AG04450 (cell line): ENCODE data around the gene TLR9. TPM values are rescaled to one million over a fixed set of nuclear protein-coding genes. Genes with fewer than 3 reads are reported as not detected.

ENCODE experiments used
- CTCF ChIA-PET: fragments of 300-600, 350-600 bp; formaldehyde crosslinking; extraction: SDS; loops from one replicate; lab custom pipeline; 2022; ENCODE audit warnings: antibody characterized with exemption, inconsistent platforms; lab: Charles Lee
- POLR2A ChIA-PET: fragments of 350-600 bp; formaldehyde crosslinking; extraction: SDS; loops from one replicate; lab custom pipeline; 2021; ENCODE audit warnings: antibody characterized with exemption, inconsistent platforms; lab: Yijun Ruan, JAX
- DNase-seq: peaks from one replicate; pipeline ENCODE4 v3.0.0-alpha.2; 2011; ENCODE audit warnings: low read depth, low spot score
- H3K27ac ChIP-seq: one replicate; pipeline ENCODE4 v1.5.1; 2012; ENCODE audit warnings: low read depth, low read length, control low read depth
- H3K27me3 ChIP-seq: one replicate; pipeline ENCODE4 v1.6.0; 2012; ENCODE audit warnings: low read length; ENCODE audit not compliant: control insufficient read depth, insufficient read depth
- H3K4me3 ChIP-seq: 2 replicates; pipeline ENCODE4 v1.5.1; 2011; ENCODE audit warnings: mild to moderate bottlenecking, low read depth, low read length, control low read depth
- H3K9me3 ChIP-seq: 2 replicates; pipeline ENCODE4 v1.5.1; 2012; ENCODE audit warnings: low read length; ENCODE audit not compliant: control insufficient read depth, insufficient read depth
- CTCF ChIP-seq: IDR thresholded peaks from 2 replicates; pipeline ENCODE4 v1.5.1; 2011; ENCODE audit warnings: low read depth, low read length, control low read depth, inconsistent platforms
- polyA plus RNA-seq: library from polyadenylated mRNA; depleted of rRNA; stranded (reverse); fragments of >200 nt; gene quantifications from 2 replicates; pipeline ENCODE4 v1.2.3, GENCODE V29; 2011

Gene TLR9
- polyA plus RNA-seq, 1 experiment: 0.02 TPM

- CTCF ChIA-PET: interaction anchor here (1.4 kb wide), 1 partner anchor 85 kb away, joined by 3 read pairs; no protein-coding TSS in a partner anchor
- no peak for DNase-seq
Observed at GRCh38 chr3:52253314-52254304, 28.2 kb upstream of the TLR9 start.

DNA sequence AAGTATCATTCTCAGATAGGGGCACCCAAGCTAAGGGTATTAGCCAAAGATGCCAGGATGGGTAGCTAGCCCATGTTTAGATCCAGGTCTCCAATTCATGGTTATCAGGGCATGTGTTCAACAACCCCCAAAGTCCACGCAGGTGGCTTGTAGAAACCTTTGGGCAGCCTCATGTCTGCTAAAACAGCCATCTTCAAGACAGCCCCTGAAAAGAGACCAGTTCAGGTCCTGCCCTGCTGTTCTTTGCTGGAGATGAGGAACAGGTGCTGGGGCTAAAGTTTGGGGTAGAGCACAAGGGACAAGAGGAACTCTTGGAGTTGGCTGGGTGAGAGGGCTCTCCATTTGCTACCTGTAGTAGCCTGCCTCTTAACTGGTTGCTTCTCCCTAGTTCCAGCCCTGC is 24.7 kb upstream of the TLR9 start:
- ChIA-PET CTCF (interaction anchor here (1.1 kb wide), 1 partner anchor 30 kb away, joined by 3 read pairs; no protein-coding TSS in a partner anchor), POLR2A (interaction anchor here (0.9 to 1.8 kb wide), 2 partner anchors 11 to 13 kb away, joined by 3 to 6 read pairs; partner anchors contain the start of gene TWF2)
- Histone ChIP-seq H3K9me3 (no peaks in the 10 kb centered on the region), H3K27me3 (no peaks in the 10 kb centered on the region), H3K4me3 (no peak overlapping the region), H3K27ac (no peak overlapping the region)
- DNase-seq: no peak
- no peak for TF ChIP-seq CTCF

More at GRCh38 chr3:52253314-52254304, 28.2 kb upstream of the TLR9 start:
- no peaks in the 10 kb centered on the region for H3K9me3 ChIP-seq
- no peaks in the 10 kb centered on the region for H3K27me3 ChIP-seq
- no peak for TF ChIP-seq CTCF
- H3K4me3 ChIP-seq: no peak overlapping the region
- H3K27ac ChIP-seq: peak overlapping the region; percentile 21
- POLR2A ChIA-PET: no interaction called here

DNA sequence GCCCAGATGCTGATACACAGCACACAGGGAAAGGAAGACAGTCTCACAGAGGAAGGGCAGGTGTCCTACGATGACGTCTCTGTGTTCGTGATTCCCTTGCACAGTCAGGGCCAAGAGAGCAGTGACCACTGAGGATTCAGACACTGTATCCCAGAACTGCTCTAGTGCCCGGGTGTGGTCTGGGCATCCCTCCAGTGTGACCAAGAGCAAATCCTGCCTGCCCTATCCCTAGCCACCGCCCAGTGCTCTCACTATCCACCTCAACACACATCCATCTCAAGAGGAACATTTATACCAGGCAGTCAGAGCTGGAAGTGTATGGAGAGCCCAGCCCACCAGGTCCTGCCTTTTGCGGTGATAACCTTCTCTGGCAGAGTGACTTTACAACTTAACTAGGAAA is 24.2 kb upstream of the TLR9 start:
- no peak overlapping the region for H3K4me3 ChIP-seq
- no peaks in the 10 kb centered on the region for H3K27me3 ChIP-seq
- CTCF ChIA-PET: interaction anchor here (1.1 kb wide), 1 partner anchor 29 kb away, joined by 3 read pairs; no protein-coding TSS in a partner anchor
- H3K27ac ChIP-seq: no peak overlapping the region
- TF ChIP-seq CTCF: no peak
- H3K9me3 ChIP-seq: no peaks in the 10 kb centered on the region
- DNase-seq: no peak
- POLR2A ChIA-PET: interaction anchor here (1.2 to 1.8 kb wide), 2 partner anchors 11 to 12 kb away, joined by 3 to 6 read pairs; partner anchors contain the start of gene TWF2

DNA sequence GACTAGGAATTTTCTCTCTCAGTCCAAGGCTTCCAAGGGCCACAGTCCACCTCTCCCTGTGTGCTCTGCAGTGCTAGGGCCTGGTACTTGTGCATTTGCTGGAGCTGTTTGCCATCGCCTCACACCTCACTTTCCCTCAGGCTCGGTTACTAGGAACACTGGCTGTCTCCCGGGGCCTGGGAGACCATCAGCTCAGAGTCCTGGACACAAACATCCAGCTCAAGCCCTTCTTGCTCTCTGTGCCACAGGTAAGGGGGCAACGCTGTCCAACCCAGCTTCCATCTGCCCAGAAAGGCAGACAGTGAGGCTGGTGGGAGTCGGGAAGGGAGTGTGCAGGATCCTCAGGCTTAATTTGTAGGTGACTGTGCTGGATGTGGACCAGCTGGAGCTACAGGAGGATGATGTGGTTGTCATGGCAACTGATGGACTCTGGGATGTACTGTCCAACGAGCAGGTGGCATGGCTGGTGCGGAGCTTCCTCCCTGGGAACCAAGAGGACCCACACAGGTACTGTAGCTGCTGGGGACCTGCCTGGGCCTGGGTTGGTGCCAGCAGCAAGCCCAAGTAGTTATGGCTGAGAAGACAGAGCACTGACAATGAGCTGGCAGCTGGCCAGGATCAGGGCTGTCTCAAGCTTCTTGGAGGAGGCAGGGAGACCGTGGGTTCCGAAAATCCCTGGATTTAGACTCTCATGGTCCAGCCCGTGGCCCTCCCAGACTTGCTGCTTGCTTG is 23.5 kb upstream of the TLR9 start:
- Histone ChIP-seq H3K9me3 (peaks cover 2% of the 10 kb centered on the region; the same call in 1 of the 2 replicates), H3K27me3 (no peaks in the 10 kb centered on the region), H3K27ac (no peak overlapping the region), H3K4me3 (no peak overlapping the region)
- DNase-seq: no peak
- TF ChIP-seq CTCF: no peak
- ChIA-PET CTCF (interaction anchor here (0.5 kb wide), 1 partner anchor 83 kb away, joined by 5 read pairs; no protein-coding TSS in a partner anchor), POLR2A (interaction anchor here (1.0 to 1.8 kb wide), 4 partner anchors 10 to 30 kb away, joined by 3 to 6 read pairs (median 4); partner anchors contain the start of genes TWF2 and WDR82)
